ENCODE measurements around the gene TMEM238L. TPM values are rescaled to one million over a fixed set of nuclear protein-coding genes. Genes with fewer than 3 reads are reported as not detected.

Gene TMEM238L
- total RNA-seq, 1 experiment from 2014 or later, result not detected

- no peak overlapping the region for H3K27ac ChIP-seq
- no peaks in the 10 kb centered on the region for H3K27me3 ChIP-seq
- no peak overlapping the region for H3K4me3 ChIP-seq
- H3K4me1 ChIP-seq, result no peaks in the 10 kb centered on the region
- DNase-seq, result no peak
- no peaks in the 10 kb centered on the region for H3K36me3 ChIP-seq
- H3K9me3 ChIP-seq (replicated peaks), result no peaks in the 10 kb centered on the region
Observed at GRCh38 chr17:10815319-10815718, 11.4 kb upstream of the TMEM238L start.

GRCh38 chr17:10814075-10814474 lies 10.2 kb upstream of the TMEM238L start:
- Histone ChIP-seq H3K4me1 (no peaks in the 10 kb centered on the region), H3K36me3 (no peaks in the 10 kb centered on the region), H3K27ac (no peak overlapping the region)

GRCh38 chr17:10812674-10813073 lies 8.8 kb upstream of the TMEM238L start:
- H3K4me1 ChIP-seq, result no peaks in the 10 kb centered on the region
- no peak for DNase-seq
- H3K9me3 ChIP-seq (replicated peaks), result no peaks in the 10 kb centered on the region
- H3K36me3 ChIP-seq, result no peaks in the 10 kb centered on the region
- H3K4me3 ChIP-seq, result no peak overlapping the region
- no peaks in the 10 kb centered on the region for H3K27me3 ChIP-seq
- H3K27ac ChIP-seq, result no peak overlapping the region

More at GRCh38 chr17:10814075-10814474, 10.2 kb upstream of the TMEM238L start:
- no peak overlapping the region for H3K4me3 ChIP-seq
- no peaks in the 10 kb centered on the region for H3K9me3 ChIP-seq (replicated peaks)
- DNase-seq, result no peak
- no peaks in the 10 kb centered on the region for H3K27me3 ChIP-seq

- Histone ChIP-seq H3K4me1 (no peaks in the 10 kb centered on the region), H3K9me3 (replicated peaks) (no peaks in the 10 kb centered on the region)
- DNase-seq, result no peak
Observed at GRCh38 chr17:10809605-10810004, 5.7 kb upstream of the TMEM238L start.

GRCh38 chr17:10807704-10808128 lies 3.8 kb upstream of the TMEM238L start:
- Histone ChIP-seq H3K36me3 (no peaks in the 10 kb centered on the region), H3K4me1 (no peaks in the 10 kb centered on the region), H3K27ac (no peak overlapping the region), H3K4me3 (no peak overlapping the region), H3K9me3 (replicated peaks) (no peaks in the 10 kb centered on the region), H3K27me3 (no peaks in the 10 kb centered on the region)
- no peak for DNase-seq

More at GRCh38 chr17:10809605-10810004, 5.7 kb upstream of the TMEM238L start:
- H3K36me3 ChIP-seq, result no peaks in the 10 kb centered on the region
- H3K27ac ChIP-seq, result no peak overlapping the region
- no peak overlapping the region for H3K4me3 ChIP-seq
- H3K27me3 ChIP-seq, result no peaks in the 10 kb centered on the region

GRCh38 chr17:10806545-10807262 lies 2.8 kb upstream of the TMEM238L start:
- Histone ChIP-seq H3K27me3 (no peaks in the 10 kb centered on the region), H3K27ac (no peak overlapping the region), H3K4me1 (no peaks in the 10 kb centered on the region), H3K9me3 (replicated peaks) (no peaks in the 10 kb centered on the region), H3K4me3 (no peak overlapping the region), H3K36me3 (no peaks in the 10 kb centered on the region)
- DNase-seq, result no peak

GRCh38 chr17:10805911-10806310 lies 2.0 kb upstream of the TMEM238L start:
- no peak for DNase-seq
- H3K27me3 ChIP-seq, result no peaks in the 10 kb centered on the region
- H3K9me3 ChIP-seq (replicated peaks), result no peaks in the 10 kb centered on the region
- no peaks in the 10 kb centered on the region for H3K36me3 ChIP-seq
- no peaks in the 10 kb centered on the region for H3K4me1 ChIP-seq
- H3K4me3 ChIP-seq, result no peak overlapping the region
- no peak overlapping the region for H3K27ac ChIP-seq

GRCh38 chr17:10804546-10804945 lies 647 bp upstream of the TMEM238L start:
- no peak for DNase-seq

GRCh38 chr17:10803350-10803749 lies 549 bp downstream of the TMEM238L start:
- Histone ChIP-seq H3K36me3 (no peaks in the 10 kb centered on the region), H3K4me3 (no peak overlapping the region), H3K27ac (no peak overlapping the region), H3K4me1 (no peaks in the 10 kb centered on the region), H3K27me3 (no peaks in the 10 kb centered on the region), H3K9me3 (replicated peaks) (no peaks in the 10 kb centered on the region)
- no peak for DNase-seq

More at GRCh38 chr17:10804546-10804945, 647 bp upstream of the TMEM238L start:
- H3K36me3 ChIP-seq, result no peaks in the 10 kb centered on the region
- H3K27me3 ChIP-seq, result no peaks in the 10 kb centered on the region
- H3K4me3 ChIP-seq, result no peak overlapping the region
- H3K9me3 ChIP-seq (replicated peaks), result no peaks in the 10 kb centered on the region
- no peaks in the 10 kb centered on the region for H3K4me1 ChIP-seq
- H3K27ac ChIP-seq, result no peak overlapping the region

- no peaks in the 10 kb centered on the region for H3K27me3 ChIP-seq
- no peaks in the 10 kb centered on the region for H3K4me1 ChIP-seq
- H3K36me3 ChIP-seq, result no peaks in the 10 kb centered on the region
- no peaks in the 10 kb centered on the region for H3K9me3 ChIP-seq (replicated peaks)
- no peak for DNase-seq
- H3K4me3 ChIP-seq, result no peak overlapping the region
- H3K27ac ChIP-seq, result no peak overlapping the region
Observed at GRCh38 chr17:10802496-10803284, 1.2 kb downstream of the TMEM238L start.

GRCh38 chr17:10799407-10799806 lies 4.5 kb downstream of the TMEM238L start:
- Histone ChIP-seq H3K9me3 (replicated peaks) (no peaks in the 10 kb centered on the region), H3K27ac (no peak overlapping the region), H3K4me3 (no peak overlapping the region), H3K36me3 (no peaks in the 10 kb centered on the region), H3K27me3 (no peaks in the 10 kb centered on the region), H3K4me1 (no peaks in the 10 kb centered on the region)
- DNase-seq, result no peak

GRCh38 chr17:10798910-10799309 lies 5.0 kb downstream of the TMEM238L start:
- Histone ChIP-seq H3K27me3 (no peaks in the 10 kb centered on the region), H3K9me3 (replicated peaks) (no peaks in the 10 kb centered on the region), H3K36me3 (no peaks in the 10 kb centered on the region), H3K4me3 (no peak overlapping the region), H3K27ac (no peak overlapping the region), H3K4me1 (no peaks in the 10 kb centered on the region)
- no peak for DNase-seq

GRCh38 chr17:10798332-10798749 lies 5.6 kb downstream of the TMEM238L start:
- Histone ChIP-seq H3K9me3 (replicated peaks) (no peaks in the 10 kb centered on the region), H3K27ac (no peak overlapping the region), H3K27me3 (no peaks in the 10 kb centered on the region), H3K36me3 (no peaks in the 10 kb centered on the region), H3K4me1 (no peaks in the 10 kb centered on the region), H3K4me3 (no peak overlapping the region)
- DNase-seq, result no peak

- Histone ChIP-seq H3K36me3 (no peaks in the 10 kb centered on the region), H3K4me3 (no peak overlapping the region), H3K27me3 (no peaks in the 10 kb centered on the region), H3K4me1 (no peaks in the 10 kb centered on the region), H3K9me3 (replicated peaks) (no peaks in the 10 kb centered on the region), H3K27ac (no peak overlapping the region)
- DNase-seq, result no peak
Observed at GRCh38 chr17:10797476-10798328, 6.2 kb downstream of the TMEM238L start.

GRCh38 chr17:10793816-10794215 lies 10.1 kb downstream of the TMEM238L start:
- H3K27me3 ChIP-seq, result no peaks in the 10 kb centered on the region

More at GRCh38 chr17:10793816-10794215, 10.1 kb downstream of the TMEM238L start:
- H3K4me1 ChIP-seq, result no peaks in the 10 kb centered on the region
- H3K4me3 ChIP-seq, result no peak overlapping the region
- no peak overlapping the region for H3K27ac ChIP-seq
- no peak for DNase-seq
- no peaks in the 10 kb centered on the region for H3K36me3 ChIP-seq
- H3K9me3 ChIP-seq (replicated peaks), result no peaks in the 10 kb centered on the region
